ENCODE data around the gene PIAS3. TPM values are rescaled to one million over a fixed set of nuclear protein-coding genes. Genes with fewer than 3 reads are reported as not detected.

Gene PIAS3
- polyA plus RNA-seq, 1 donor from 2014 or later = 15.0 TPM

DNA sequence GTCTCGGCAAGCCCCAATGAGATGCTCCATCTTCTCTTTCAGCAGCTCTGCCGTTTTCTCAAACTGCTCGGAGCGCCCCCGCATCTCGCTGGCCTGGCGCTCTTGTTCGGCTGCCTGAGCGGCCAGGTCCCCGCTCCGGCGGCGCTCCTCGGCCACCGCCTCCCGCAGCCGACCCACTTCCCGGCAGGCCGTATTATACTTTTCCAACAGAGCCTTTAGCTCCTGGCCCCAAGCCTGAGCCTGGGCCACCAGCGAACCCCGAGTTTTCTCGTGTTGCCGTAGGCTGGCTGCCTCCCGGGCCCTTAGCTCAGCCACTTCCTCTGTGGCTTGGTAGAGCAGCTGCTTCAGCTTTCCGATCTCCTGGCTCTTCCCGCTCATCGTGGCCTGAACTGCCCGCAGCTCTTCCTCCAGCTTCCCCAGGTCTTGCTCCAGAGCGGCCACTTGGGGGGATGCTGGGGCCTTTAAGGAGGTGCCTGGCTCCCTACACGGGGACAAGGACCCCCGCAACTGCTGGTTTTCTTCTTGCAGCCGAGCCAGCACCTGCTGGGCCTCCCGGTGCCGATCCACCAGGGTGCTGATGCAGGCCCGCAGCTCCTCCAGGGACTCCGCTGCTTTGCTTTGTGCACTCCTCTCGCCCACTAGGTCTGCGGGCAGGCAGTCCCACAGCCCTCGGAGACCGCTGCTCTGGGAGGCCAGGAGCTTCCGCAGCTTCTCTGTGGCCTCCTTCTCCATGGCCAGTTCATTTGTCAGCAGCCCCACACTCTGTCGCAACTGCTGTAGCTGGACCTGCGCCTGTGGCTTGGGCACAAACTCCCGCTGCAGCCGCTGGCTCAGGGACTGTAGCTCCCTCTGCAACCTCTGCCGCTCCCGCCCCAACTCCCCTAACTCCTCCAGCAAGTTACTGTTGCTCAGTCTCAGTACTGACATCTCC is 13.4 kb upstream of the PIAS3 start:
- Histone ChIP-seq H3K9me2 (ENCODE audit: insufficient read depth, low read length) (no peaks in the 10 kb centered on the region), H4K20me1 (ENCODE audit: insufficient read depth) (no peaks in the 10 kb centered on the region), H3K79me2 (replicated peaks; ENCODE audit: insufficient read depth, low read length) (no peaks in the 10 kb centered on the region), H3K27me3 (ENCODE audit: insufficient read depth, low read depth, low read length) (peaks cover 8% of the 10 kb centered on the region), H3K27ac (ENCODE audit: low read length) (no peak overlapping the region), H3K9me3 (ENCODE audit: low read length) (no peaks in the 10 kb centered on the region), H2AFZ (ENCODE audit: low read depth, low read length) (no peak overlapping the region), H3K4me3 (ENCODE audit: low read length) (peak overlapping the region; percentile 30), H3F3A (ENCODE audit: insufficient read depth, low read length, poor library complexity, severe bottlenecking) (no peaks in the 10 kb centered on the region), H3K4me2 (ENCODE audit: low read length) (no peak overlapping the region), H3K36me3 (ENCODE audit: insufficient read depth, low read length) (no peaks in the 10 kb centered on the region), H3K9ac (ENCODE audit: low read length) (no peak overlapping the region)
- TF ChIP-seq, protein P1, sequence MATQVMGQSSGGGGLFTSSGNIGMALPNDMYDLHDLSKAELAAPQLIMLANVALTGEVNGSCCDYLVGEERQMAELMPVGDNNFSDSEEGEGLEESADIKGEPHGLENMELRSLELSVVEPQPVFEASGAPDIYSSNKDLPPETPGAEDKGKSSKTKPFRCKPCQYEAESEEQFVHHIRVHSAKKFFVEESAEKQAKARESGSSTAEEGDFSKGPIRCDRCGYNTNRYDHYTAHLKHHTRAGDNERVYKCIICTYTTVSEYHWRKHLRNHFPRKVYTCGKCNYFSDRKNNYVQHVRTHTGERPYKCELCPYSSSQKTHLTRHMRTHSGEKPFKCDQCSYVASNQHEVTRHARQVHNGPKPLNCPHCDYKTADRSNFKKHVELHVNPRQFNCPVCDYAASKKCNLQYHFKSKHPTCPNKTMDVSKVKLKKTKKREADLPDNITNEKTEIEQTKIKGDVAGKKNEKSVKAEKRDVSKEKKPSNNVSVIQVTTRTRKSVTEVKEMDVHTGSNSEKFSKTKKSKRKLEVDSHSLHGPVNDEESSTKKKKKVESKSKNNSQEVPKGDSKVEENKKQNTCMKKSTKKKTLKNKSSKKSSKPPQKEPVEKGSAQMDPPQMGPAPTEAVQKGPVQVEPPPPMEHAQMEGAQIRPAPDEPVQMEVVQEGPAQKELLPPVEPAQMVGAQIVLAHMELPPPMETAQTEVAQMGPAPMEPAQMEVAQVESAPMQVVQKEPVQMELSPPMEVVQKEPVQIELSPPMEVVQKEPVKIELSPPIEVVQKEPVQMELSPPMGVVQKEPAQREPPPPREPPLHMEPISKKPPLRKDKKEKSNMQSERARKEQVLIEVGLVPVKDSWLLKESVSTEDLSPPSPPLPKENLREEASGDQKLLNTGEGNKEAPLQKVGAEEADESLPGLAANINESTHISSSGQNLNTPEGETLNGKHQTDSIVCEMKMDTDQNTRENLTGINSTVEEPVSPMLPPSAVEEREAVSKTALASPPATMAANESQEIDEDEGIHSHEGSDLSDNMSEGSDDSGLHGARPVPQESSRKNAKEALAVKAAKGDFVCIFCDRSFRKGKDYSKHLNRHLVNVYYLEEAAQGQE (IDR thresholded peaks at IDR 0.05; ENCODE audit: borderline replicate concordance) = no peak
- TF ChIP-seq EP300 (conservative IDR thresholded peaks at IDR 0.05; ENCODE audit: poor library complexity, severe bottlenecking) (no peak), EZH2 (IDR thresholded peaks at IDR 0.05; ENCODE audit: borderline replicate concordance, insufficient read depth, low read length, poor library complexity, severe bottlenecking) (no peak), SMC3 (conservative IDR thresholded peaks at IDR 0.05; ENCODE audit: poor library complexity) (no peak)
- TF ChIP-seq, protein P2, sequence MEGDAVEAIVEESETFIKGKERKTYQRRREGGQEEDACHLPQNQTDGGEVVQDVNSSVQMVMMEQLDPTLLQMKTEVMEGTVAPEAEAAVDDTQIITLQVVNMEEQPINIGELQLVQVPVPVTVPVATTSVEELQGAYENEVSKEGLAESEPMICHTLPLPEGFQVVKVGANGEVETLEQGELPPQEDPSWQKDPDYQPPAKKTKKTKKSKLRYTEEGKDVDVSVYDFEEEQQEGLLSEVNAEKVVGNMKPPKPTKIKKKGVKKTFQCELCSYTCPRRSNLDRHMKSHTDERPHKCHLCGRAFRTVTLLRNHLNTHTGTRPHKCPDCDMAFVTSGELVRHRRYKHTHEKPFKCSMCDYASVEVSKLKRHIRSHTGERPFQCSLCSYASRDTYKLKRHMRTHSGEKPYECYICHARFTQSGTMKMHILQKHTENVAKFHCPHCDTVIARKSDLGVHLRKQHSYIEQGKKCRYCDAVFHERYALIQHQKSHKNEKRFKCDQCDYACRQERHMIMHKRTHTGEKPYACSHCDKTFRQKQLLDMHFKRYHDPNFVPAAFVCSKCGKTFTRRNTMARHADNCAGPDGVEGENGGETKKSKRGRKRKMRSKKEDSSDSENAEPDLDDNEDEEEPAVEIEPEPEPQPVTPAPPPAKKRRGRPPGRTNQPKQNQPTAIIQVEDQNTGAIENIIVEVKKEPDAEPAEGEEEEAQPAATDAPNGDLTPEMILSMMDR (IDR thresholded peaks at IDR 0.05; ENCODE audit: poor library complexity, severe bottlenecking) = no peak

DNA sequence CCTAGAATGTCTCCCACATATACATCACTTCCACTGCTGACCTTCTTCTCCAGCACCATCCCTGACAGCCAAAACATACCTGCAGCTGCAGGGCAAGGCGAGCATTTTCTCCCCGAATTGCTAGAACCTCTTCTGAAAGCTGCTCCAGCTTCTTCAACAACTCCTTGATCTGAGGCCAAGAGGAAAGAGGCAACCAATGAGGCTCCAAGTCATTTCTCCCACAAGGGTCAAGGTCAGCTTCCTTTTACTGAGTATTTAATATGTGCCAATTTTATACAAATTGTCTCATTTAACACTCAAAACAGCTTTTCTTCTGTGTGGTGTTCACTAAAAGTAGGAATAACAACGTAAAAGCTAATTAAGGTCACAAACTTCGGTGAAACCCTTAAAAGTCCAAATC is 9.4 kb upstream of the PIAS3 start:
- Histone ChIP-seq H4K20me1 (ENCODE audit: insufficient read depth) (no peaks in the 10 kb centered on the region), H3K9ac (ENCODE audit: low read length) (no peak overlapping the region), H3K36me3 (ENCODE audit: insufficient read depth, low read length) (no peaks in the 10 kb centered on the region), H3K79me2 (replicated peaks; ENCODE audit: insufficient read depth, low read length) (no peaks in the 10 kb centered on the region), H3F3A (ENCODE audit: insufficient read depth, low read length, poor library complexity, severe bottlenecking) (no peaks in the 10 kb centered on the region), H3K27me3 (ENCODE audit: insufficient read depth, low read depth, low read length) (peaks cover 8% of the 10 kb centered on the region), H3K4me3 (ENCODE audit: low read length) (no peak overlapping the region), H3K9me3 (ENCODE audit: low read length) (no peaks in the 10 kb centered on the region), H3K4me2 (ENCODE audit: low read length) (no peak overlapping the region), H3K9me2 (ENCODE audit: insufficient read depth, low read length) (no peaks in the 10 kb centered on the region), H3K27ac (ENCODE audit: low read length) (no peak overlapping the region), H2AFZ (ENCODE audit: low read depth, low read length) (no peak overlapping the region)
- no peak for TF ChIP-seq EP300 (conservative IDR thresholded peaks at IDR 0.05; ENCODE audit: poor library complexity, severe bottlenecking)
- no peak for TF ChIP-seq SMC3 (conservative IDR thresholded peaks at IDR 0.05; ENCODE audit: poor library complexity)
- no peak for TF ChIP-seq TAF1 (IDR thresholded peaks at IDR 0.05; ENCODE audit: low read depth)
- TF ChIP-seq, protein P1 (IDR thresholded peaks at IDR 0.05; ENCODE audit: borderline replicate concordance) = no peak
- TF ChIP-seq, protein P2 (IDR thresholded peaks at IDR 0.05; ENCODE audit: poor library complexity, severe bottlenecking) = no peak
- no peak for TF ChIP-seq RAD21 (conservative IDR thresholded peaks at IDR 0.05)
- no peak for TF ChIP-seq MXI1 (conservative IDR thresholded peaks at IDR 0.05; ENCODE audit: poor library complexity, severe bottlenecking)
- TF ChIP-seq POLR2AphosphoS5 (IDR thresholded peaks at IDR 0.05) = no peak
- TF ChIP-seq EZH2 (IDR thresholded peaks at IDR 0.05; ENCODE audit: borderline replicate concordance, insufficient read depth, low read length, poor library complexity, severe bottlenecking) = no peak

Data from neural cell (in vitro differentiated cells).